Stimulated activated CD8-positive, alpha-beta memory T cell treated with anti-CD3 and anti-CD28 coated beads, Interleukin-7, amount 100 ng/mL, for 1 hour (primary cell): ENCODE results near the gene PERM1.
"Not testable (repeated sequence)": the region's sequence is repeated elsewhere in the genome, so short reads cannot be mapped to it uniquely, and the experiment has no call there.

Source experiments
- DNase-seq, 2 donors: peaks; one replicate each; pipeline ENCODE4 v3.0.0-alpha.2; 2020; ENCODE audit warnings: low read depth in 2 of 2

Gene PERM1, protein sequence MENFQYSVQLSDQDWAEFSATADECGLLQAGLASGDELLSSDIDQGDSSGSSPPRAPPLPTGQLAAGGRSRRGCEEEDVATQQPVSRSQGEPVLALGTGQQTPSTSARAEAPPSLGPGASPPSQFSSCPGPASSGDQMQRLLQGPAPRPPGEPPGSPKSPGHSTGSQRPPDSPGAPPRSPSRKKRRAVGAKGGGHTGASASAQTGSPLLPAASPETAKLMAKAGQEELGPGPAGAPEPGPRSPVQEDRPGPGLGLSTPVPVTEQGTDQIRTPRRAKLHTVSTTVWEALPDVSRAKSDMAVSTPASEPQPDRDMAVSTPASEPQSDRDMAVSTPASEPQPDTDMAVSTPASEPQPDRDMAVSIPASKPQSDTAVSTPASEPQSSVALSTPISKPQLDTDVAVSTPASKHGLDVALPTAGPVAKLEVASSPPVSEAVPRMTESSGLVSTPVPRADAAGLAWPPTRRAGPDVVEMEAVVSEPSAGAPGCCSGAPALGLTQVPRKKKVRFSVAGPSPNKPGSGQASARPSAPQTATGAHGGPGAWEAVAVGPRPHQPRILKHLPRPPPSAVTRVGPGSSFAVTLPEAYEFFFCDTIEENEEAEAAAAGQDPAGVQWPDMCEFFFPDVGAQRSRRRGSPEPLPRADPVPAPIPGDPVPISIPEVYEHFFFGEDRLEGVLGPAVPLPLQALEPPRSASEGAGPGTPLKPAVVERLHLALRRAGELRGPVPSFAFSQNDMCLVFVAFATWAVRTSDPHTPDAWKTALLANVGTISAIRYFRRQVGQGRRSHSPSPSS

DNA sequence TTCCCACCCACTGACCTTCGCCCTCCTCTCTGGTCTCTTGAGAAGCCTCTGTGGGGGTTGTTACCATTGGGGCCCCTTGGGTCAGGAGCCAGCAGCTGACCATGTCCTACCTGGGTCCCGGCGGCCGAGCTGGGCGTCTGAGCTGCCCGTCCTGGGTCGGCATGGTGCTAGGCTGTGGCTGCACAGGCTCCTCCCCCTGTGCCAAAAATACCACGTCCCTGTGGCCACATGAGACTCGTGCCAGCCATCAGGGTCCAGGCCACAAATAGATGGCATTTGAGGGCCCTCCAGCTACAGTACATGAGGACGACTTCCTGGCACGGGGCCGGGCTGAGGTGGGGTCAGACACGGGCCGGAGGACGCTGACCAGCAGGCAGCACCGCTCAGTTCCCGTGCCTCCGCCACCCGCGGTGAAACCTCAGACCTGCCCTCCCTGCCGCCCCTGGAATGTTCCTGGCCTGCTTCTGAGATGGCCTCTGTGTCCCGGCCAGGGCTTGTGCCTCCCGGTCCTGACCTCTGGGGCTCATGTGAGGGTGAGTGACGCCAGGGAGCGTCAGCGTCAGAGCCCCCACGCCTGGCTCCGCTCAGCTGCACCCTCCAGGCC, at the start of gene PERM1:
Gene PERM1, minus strand, starts transcription at position 139 of the 604 bp plus-strand sequence. CDS start 1,064 bp downstream, outside the sequence.
- no peak for DNase-seq

DNA sequence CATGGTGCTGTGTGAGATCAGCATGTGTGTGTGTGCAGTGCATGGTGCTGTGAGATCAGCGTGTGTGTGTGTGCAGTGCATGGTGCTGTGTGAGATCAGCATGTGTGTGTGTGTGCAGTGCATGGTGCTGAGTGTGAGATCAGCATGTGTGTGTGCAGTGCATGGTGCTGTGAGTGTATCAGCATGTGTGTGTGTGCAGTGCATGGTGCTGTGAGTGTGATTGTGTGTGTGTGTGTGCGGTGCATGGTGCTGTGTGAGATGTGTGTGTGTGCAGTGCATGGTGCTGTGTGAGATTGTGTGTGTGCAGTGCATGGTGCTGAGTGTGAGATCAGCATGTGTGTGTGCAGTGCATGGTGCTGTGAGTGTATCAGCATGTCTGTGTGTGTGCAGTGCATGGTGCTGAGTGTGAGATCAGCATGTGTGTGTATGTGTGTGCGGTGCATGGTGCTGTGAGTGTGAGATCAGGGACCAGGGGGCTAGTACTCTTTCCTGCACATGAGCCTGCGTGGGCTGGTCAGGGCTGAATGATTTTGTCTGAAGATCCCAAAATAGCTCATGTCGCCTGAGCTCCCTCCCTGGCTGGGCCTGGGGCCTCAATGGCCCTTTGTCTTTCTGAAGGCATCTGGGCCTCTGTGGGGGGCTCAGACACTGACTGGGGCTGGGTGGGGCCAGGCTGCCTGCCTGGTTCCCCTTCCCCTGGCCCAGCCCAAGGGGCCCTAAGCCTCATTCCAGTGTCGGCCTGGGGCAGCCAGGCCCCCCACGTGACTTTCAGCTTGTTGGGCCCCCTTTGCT, 49.2 kb upstream of the PERM1 start:
- DNase-seq: not testable (repeated sequence)

DNA sequence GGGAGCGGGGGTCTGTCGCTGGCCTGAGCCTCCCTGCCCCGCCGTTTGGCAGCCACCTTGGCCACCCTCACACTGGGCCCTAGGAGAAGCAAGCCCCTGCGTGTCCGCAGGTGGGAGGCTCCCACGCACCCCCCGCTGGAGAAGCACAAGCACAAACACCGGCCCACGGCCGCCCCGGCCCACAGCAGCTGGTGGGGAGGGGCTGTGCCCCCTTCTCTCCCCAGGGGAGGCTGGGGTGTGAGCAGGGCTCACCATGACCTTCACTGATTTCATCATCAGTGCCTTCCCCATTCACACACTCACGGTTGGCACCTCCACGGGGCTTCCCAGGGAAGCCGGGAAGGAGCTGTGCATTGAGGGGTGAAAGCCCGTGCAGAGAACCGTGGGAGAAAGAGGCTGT, 45.9 kb upstream of the PERM1 start:
- DNase-seq: no peak

DNA sequence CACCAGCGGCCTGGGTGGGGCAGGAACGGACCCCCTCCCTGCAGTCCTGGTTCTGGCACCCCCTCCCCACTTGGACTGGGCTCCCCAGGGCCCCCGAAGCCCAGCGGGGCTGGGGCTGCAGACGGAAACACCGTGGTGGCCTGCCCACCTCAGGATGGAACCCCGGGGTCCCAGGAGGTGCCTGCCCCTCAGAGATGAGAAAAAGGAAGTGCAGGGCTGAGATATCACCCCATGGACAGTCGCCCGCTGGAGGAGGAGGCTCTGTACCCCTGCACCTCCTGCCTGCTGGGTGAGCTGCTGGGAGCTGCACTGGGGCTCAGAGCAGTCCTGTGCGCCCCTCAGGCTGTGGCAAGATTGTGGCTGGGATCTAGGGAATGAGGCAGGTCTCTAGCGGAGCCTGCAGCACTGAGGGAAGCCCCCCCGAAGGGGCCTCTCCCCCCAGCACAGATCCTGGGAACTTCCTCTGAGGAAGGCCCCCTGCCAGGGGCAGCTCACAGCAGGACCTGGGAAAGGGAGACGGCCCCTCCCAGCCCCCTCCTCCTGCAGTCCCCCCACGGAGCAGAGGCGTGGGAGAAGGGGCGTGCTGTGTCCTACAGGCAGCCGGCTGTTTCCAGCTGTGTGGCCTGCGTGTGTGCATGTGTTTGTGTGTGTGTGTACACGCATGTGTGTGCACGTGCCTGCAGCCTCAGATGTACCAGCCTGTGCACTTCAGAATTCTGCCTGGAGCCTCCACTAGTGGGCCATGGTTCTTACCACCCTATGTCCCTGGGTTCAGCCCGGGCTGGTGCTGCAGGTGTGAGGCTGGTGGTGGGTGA, 44.9 kb upstream of the PERM1 start:
- DNase-seq: no peak

DNA sequence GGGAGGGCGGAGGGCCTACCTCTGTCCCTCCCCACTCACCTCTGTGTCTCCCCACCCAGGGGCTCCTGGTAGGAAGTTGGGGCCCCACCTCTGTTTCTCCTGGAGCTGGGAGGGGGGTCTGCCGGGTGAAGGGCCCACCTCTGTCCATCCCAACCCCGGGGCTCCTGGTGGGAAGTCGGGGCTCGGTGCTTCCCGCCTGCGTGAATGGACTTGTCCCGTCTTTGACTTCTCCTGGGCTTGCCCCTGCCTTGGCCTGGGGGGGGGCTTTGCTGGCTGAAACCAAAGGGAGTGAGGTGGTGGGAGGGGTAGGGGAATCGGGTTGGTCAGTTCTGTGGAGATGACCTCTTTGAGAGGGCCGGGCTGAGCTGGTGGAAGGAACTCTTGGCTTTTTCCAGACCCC, 43.8 kb upstream of the PERM1 start:
- no peak for DNase-seq

DNA sequence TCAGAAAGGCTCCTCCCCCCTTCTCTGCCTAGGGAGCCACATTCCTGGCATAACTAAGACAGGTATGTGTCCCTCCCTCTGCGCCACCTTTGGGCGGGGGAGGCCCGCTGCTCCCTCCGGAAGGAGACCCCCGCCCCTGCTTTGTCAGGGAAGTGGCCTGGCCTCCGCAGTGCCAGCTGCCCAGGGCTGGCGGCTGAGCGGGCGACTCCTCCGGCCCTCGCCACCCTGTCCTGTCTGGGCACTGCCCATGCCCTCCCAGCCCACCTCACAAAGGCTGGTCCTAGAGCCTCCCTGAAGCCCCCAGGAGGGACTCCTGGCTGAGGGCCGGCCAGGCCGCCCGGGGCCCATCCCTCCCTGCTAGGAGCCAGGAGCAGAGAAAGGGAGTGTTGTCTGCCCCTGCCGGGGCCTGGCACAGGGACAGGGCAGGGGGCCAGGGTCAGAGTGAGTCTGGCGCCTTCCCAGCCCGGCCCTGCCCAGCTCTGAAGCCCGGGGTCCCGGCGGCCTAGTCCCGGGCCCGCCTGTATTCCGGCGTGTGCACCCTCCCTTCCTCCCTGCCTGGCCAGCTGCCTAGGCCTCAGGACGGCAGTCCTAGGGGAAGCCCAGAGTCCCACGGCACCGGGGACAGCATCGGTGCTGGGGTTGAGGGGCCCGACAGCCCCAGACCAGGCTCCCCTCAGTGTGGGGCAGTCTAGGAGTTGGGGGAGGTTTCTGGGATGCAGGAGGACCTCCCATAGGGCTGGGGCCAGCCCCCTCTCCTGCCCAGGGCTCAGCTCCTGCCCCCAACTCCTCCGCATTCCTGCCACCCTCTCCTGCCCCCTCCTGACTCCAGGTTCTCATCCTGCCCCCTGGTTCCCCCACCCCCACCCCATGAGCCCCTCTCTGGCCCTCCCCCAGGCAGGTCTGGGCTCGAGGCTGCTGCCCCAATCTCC, 43.1 kb upstream of the PERM1 start:
- DNase-seq: no peak

DNA sequence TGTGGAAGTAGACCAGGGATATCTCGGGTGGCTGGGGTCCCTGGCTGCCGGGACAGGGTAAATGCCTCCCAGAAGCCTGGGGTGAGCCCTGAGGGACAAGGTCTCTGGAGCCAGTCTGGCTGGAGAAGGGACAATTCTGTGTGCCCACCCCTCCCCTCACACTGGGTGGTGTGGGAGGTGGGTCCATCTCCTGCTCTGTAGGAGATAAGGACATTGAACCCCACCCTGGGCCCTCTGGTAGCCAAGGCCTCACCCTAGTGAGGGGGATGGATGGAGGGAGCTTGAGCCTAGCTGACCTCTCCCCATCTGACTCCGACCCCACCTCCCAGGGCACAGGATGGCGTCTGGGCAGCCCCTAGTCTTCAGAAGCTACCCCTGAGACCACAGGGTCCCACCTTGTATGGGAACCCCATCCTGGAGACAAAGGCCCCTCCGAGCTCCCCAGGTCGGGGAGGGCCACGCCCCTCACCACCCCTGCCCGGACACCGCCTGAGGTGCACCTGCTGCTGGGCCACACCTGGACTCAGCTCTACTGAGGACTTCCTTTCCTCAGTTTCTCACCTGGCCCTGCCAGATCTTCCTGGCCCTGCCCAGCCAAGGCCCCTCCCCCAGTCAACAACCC, 42.4 kb upstream of the PERM1 start:
- DNase-seq: no peak

DNA sequence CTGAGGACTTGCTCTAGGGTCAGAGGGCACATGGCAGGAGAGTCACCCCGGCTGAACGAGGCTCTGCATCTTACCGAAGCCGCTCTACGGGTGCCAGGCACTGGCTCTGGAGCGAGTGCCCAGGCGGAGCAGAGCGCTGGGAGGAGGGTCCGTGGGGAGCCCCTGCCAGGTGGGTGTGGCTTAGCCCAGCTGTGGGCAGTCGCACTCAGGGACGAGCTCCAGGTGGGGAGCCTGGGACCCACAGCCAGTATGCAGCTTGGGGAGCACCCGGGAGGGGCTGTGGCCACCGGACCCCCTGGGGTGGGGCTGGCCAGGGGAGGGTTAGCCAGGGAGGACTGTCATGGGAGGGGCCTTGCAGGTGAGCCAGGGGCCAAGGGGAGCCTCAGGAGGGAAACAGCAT, 41.8 kb upstream of the PERM1 start:
- DNase-seq: no peak

DNA sequence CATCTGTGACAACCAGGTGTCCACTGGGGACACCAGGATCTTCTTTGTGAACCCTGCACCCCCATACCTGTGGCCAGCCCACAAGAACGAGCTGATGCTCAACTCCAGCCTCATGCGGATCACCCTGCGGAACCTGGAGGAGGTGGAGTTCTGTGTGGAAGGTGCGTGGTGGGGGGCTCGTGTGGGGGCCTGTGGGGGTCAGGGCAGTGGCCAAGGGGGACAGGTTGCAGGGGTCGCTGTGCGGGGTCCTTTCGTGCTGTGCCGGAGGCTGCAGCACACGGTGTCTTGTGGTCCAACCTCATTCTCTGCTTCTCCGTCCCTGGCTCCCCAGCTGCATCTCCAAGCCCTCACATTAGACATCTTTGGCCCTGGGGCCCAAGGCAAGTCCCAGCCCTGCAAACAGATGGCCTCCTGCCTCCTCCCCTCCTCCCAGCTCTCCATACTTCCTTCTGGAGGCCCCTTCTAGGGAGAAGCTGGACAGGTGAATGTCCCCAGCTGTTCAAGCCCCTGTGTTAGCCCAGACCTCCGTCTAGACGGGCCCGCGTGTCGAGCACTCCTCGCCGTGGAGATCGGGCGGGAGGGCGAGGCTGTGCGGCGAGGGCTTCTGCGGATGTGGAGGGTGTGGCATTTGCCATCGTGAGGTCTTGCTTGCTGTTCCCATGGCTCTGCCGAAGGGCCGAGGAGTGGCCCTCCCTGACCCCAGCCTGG, 40.6 kb upstream of the PERM1 start:
- DNase-seq: no peak

DNA sequence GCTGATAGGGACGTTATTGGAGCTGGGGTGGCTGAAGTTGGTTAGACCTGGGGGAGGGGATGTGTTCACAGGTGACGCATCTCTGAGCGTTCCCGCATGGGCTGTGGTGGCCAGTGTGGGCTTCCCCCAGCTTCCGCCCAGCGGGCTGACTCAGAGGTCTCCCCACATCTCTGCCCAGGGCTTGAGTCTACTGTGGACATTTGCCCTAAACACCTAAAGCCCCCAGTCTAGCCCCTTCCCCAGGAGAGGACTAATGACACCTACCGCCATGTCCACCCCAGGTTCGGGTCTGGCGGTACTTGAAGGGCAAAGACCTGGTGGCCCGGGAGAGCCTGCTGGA, 40.0 kb upstream of the PERM1 start:
- no peak for DNase-seq

DNA sequence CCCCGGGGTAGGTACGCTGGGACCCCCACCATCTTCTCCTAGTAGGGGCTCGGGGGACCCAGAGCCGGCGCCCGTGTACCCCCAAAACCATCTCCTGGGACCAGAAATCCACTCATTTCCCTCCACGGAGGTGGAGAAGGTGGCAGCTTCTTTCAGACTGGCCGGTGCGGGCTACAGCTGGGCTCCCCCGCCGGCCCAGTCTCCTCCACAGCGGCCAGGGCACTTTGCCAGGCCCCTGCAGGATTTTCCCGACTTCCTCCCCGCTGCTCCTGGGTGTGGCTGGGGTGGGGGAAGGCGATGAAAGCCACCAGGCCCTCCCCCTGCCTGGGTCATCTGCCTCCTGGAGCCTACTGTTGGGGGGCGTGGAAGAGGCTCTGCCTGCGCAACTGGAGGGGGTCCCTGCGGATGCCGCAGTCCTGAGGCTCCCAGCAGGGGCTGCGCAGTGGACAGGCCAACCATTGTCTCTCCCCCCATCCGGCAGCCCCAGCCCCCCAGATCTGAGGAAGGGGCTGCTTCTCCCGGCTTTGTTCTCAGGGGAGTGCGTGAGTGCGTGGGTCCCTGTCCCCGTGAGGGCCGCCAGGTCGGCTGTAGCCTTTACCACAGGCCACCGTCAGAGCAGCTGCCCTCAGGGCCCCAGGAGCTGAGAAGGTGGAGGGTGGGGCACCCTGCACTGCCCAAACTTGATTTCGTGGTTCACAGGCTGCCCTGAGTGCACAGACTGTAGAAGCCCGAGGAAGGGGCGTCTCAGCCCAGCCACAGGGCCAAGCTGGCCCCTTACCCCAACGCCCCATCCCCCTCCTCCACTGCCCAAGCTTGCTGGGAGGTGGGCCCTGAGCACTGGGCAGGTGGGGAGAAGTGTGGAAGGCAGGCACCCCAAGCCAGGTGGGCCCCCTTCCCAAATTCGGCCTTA, 39.4 kb upstream of the PERM1 start:
- DNase-seq: no peak

DNA sequence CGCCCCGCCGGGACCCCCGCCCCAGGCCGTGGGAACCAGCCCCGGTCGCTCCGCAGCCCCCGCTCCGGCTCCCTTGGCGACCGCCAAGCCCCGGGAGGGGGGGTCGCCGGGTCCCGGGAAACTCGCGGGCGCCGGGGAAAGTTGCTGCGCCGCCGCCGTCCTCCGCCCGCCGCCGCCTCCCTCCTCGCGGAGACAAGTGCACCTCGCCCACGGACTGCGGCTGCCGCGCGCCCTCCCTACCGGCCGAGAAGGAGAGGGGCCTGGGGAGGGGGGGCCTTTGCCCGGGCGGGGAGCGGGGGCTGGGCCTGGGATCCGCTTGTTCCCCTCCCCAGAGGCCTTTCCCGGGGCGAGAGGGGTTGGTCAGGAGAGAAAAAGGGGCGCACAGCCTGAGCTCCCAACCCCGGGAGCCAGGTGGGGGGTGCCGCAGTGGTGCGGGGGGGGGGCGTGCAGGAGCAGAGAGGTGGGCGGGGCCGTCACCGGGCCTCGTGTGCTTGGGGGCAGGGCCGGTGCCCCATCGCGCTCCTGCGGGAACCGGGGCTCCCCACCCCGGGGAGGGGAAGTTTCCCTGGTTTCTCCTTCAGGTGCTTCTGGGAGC, 38.6 kb upstream of the PERM1 start:
- no peak for DNase-seq

DNA sequence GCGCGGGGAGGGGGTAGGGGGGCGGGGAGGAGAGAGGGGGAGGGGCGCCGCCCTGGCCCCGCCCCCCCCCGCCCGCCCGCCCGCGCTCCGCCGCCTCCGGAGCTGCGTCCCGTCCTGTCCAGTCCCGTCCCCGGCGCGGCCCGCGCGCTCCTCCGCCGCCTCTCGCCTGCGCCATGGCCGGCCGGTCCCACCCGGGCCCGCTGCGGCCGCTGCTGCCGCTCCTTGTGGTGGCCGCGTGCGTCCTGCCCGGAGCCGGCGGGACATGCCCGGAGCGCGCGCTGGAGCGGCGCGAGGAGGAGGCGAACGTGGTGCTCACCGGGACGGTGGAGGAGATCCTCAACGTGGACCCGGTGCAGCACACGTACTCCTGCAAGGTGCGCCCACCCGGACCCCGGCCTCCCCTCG, 38.1 kb upstream of the PERM1 start, which contains the start of gene AGRN:
Gene AGRN, plus strand, starts transcription at position 121 of the 405 bp plus-strand sequence. Its CDS starts 53 bp downstream, at position 174.
- no peak for DNase-seq

DNA sequence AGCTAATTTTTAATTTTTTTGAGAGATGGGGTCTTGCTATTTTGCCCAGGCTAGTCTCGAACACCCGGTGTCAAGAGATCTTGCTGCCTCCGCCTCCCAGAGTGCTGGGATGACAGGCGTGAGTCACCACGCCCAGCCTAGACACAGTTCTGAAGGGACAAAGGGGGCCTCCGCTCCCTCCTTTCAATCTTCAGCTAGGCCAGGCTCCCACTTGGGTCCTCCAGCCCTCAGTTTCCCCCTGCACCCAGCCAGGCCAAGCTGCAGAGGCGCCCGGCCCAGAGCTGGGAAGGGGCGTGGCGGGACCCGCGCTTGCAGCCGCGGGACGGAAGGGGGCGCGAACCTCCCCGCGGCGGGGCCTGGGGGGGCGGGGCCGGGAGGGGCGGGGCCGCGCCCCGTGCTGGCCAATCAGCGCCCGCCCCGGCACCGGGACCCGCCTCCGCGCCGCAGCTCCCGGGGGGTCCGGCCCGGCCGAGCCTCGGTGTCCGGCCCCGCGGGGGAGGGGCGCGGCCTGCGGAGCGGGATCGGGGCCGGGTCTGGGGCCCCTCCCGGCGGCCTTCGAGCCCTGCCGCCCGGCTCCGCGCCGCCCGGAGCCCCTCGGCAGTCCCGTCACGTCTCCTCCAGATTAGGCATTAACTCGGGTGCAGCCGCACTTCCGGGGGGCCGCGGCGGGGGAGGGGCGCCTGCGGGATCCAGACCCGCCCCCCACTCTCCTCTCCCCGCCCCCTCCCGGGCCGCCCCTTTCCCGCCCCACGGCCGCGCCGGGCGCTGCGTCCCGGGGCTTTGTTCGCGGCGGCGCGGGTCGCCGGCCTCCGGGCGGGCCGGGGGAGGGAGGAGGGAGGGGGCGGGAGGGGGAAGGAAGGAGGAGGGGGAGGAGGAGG, 37.5 kb upstream of the PERM1 start:
- peak; percentile 62 to 63 for DNase-seq

DNA sequence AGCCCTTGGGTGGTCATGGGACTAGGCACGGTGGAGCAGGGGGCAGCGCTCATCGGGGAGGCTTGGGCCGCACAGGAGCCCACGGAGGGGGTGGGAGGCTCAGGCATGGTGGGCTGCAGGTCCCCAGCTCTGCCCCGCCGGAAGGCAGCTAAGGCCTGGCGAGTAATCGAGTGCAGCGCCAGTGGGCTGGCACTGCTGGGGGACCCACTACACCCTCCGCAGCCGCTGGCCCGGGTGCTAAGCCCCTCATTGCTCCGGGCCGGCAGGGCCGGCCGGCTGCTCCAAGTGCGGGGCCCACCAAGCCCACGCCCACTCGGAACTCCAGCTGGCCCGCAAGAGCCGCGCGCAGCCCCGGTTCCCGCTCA, 36.4 kb upstream of the PERM1 start:
- not testable (repeated sequence) for DNase-seq
